ENCODE measurements around the gene PTGFRN.

PTGFRN gene

GRCh38 chr1:116957646-116958045 lies 47.9 kb downstream of the PTGFRN start:
- ATAC-seq: no peak
- no peak for TF ChIP-seq ZNF565 (CRISPR knock-in tag; conservative IDR thresholded peaks at IDR 0.05; ENCODE audit: low read depth)
- TF ChIP-seq ZNF70 (CRISPR knock-in tag; IDR thresholded peaks at IDR 0.05): no peak
- no peak for TF ChIP-seq OSR1 (CRISPR knock-in tag; IDR thresholded peaks at IDR 0.05)
- TF ChIP-seq CREB5 (CRISPR knock-in tag; IDR thresholded peaks at IDR 0.05; ENCODE audit: low read depth): no peak
- TF ChIP-seq BACH2 (CRISPR knock-in tag; IDR thresholded peaks at IDR 0.05; ENCODE audit: borderline replicate concordance): no peak
- no peak for TF ChIP-seq GLIS3 (CRISPR knock-in tag; IDR thresholded peaks at IDR 0.05)
- no peak for TF ChIP-seq TOX (CRISPR knock-in tag; IDR thresholded peaks at IDR 0.05; ENCODE audit: borderline replicate concordance)
- no peak for TF ChIP-seq ZNF8 (CRISPR knock-in tag; IDR thresholded peaks at IDR 0.05)
- TF ChIP-seq CSRNP3 (CRISPR knock-in tag; IDR thresholded peaks at IDR 0.05): no peak
- no peak for TF ChIP-seq PATZ1 (CRISPR knock-in tag; IDR thresholded peaks at IDR 0.05; ENCODE audit: borderline replicate concordance)
- TF ChIP-seq ZFP30 (CRISPR knock-in tag; IDR thresholded peaks at IDR 0.05): no peak
- TF ChIP-seq TCF4 (CRISPR knock-in tag; IDR thresholded peaks at IDR 0.05; ENCODE audit: borderline replicate concordance): no peak
- TF ChIP-seq ZFP3 (CRISPR knock-in tag; IDR thresholded peaks at IDR 0.05): no peak
- TF ChIP-seq ZC3H10 (CRISPR knock-in tag; IDR thresholded peaks at IDR 0.05): no peak

GRCh38 chr1:116958110-116958509 lies 48.4 kb downstream of the PTGFRN start:
- TF ChIP-seq GLIS3 (CRISPR knock-in tag; IDR thresholded peaks at IDR 0.05) (no peak), ISL1 (CRISPR knock-in tag; IDR thresholded peaks at IDR 0.05) (no peak), OSR1 (CRISPR knock-in tag; IDR thresholded peaks at IDR 0.05) (no peak), ZNF8 (CRISPR knock-in tag; IDR thresholded peaks at IDR 0.05) (no peak), ZC3H10 (CRISPR knock-in tag; IDR thresholded peaks at IDR 0.05) (no peak), BACH2 (CRISPR knock-in tag; IDR thresholded peaks at IDR 0.05; ENCODE audit: borderline replicate concordance) (no peak), ZFP30 (CRISPR knock-in tag; IDR thresholded peaks at IDR 0.05) (no peak), ZNF70 (CRISPR knock-in tag; IDR thresholded peaks at IDR 0.05) (no peak), POU6F1 (CRISPR knock-in tag; IDR thresholded peaks at IDR 0.05; ENCODE audit: borderline replicate concordance, low read depth) (no peak), PPARA (CRISPR knock-in tag; IDR thresholded peaks at IDR 0.05; ENCODE audit: borderline replicate concordance) (no peak)
- no peak for ATAC-seq

- ATAC-seq: no peak
Observed at GRCh38 chr1:116958977-116959376, 49.3 kb downstream of the PTGFRN start.

More at GRCh38 chr1:116958977-116959376, 49.3 kb downstream of the PTGFRN start:
- TF ChIP-seq RARB (CRISPR knock-in tag; IDR thresholded peaks at IDR 0.05) (no peak), ZNF70 (CRISPR knock-in tag; IDR thresholded peaks at IDR 0.05) (no peak), ZFP30 (CRISPR knock-in tag; IDR thresholded peaks at IDR 0.05) (no peak), GLIS3 (CRISPR knock-in tag; IDR thresholded peaks at IDR 0.05) (no peak), TCF4 (CRISPR knock-in tag; IDR thresholded peaks at IDR 0.05; ENCODE audit: borderline replicate concordance) (no peak), TSHZ2 (CRISPR knock-in tag; IDR thresholded peaks at IDR 0.05) (no peak), CSDC2 (CRISPR knock-in tag; IDR thresholded peaks at IDR 0.05) (no peak), ZNF8 (CRISPR knock-in tag; IDR thresholded peaks at IDR 0.05) (no peak)
